GM19468 (cell line): ENCODE measurements around the gene PFDN1.
"Not testable (repeated sequence)": the region's sequence is repeated elsewhere in the genome, so short reads cannot be mapped to it uniquely, and the experiment has no call there.

Source experiments
- ATAC-seq: cut with Tn5 transposase; IDR thresholded peaks from one replicate; pipeline ENCODE4 v1.9.1; 2021; ENCODE audit warnings: mild to moderate bottlenecking, moderate library complexity, moderate number of reproducible peaks; ENCODE audit not compliant: unreplicated experiment; ENCODE audit errors: extremely low read depth

Gene PFDN1

DNA sequence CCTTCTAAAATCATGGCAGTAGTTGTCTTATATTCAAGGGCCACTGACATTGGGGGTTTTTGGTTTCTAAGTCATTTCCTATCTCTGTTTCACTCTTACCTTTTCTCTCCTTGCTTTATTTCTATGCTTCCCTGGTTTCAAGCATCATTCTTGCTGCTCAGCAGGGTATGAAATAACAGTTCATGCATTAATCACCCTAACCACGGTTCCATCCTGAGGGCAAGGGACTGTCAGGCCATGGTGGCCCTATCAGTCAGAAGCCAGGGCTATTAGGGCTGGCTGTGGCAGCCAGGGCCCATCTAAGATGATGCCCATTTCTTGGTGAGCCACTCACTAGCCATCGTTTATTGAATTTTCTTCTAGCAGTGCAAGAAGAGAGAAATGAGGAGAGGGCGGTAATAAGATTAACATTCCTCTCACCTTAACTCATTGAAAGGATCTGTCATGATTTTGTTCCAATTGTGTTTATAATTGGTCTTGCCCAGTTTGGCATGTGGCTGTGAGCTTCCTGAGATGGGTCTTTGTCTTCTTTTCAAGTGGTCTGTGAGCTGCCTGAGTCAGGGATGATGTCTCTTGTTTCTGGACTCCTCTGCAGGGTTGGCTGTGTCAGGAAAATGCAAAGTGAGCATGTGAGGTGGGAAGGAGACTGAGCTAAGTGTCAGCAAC, 82.7 kb downstream of the PFDN1 start:
- no peak for ATAC-seq

- ATAC-seq, result no peak
Observed at GRCh38 chr5:140219068-140219991, 83.6 kb downstream of the PFDN1 start.

DNA sequence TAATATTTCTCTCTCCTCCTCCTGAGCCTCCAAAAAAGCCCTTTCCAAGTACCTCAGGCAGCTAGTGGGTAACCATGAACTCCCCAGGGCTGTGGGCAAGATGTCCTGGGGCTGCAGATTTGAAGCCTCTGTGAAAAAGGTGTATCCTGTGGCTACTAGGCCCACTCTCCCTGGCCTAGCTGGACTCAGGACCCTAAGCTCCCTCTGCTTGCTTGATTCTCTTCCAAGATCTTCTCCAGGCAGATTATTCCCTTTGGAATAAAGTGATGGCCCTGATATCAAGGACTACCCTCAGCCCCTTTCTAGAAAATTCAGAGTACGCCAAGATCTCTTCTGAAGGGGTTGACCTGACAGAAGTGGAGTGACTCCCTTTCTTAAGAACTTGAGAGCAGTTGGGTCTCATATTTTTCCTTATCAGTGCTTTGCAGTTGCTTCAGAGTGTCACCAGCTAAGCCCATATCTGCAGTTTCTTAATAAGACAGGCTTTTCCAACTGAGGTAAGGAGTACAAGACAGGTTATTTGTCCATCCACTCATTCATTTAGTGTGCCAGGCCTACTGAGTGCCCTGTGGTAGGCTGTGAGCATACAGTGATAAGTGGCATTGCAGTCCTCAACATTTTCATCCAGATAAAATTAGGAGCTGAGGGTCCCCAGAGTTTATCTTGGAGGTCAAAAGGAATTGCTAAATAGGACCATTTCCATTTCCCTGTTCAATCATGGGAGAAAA, 85.4 kb downstream of the PFDN1 start:
- ATAC-seq, result no peak

- ATAC-seq, result no peak
Observed at GRCh38 chr5:140216478-140217074, 86.3 kb downstream of the PFDN1 start.

- no peak for ATAC-seq
Observed at GRCh38 chr5:140215276-140215675, 87.6 kb downstream of the PFDN1 start.

- ATAC-seq, result no peak
Observed at GRCh38 chr5:140214831-140215230, 88.1 kb downstream of the PFDN1 start.

GRCh38 chr5:140213370-140213983, 89.4 kb downstream of the PFDN1 start:
- ATAC-seq, result no peak

DNA sequence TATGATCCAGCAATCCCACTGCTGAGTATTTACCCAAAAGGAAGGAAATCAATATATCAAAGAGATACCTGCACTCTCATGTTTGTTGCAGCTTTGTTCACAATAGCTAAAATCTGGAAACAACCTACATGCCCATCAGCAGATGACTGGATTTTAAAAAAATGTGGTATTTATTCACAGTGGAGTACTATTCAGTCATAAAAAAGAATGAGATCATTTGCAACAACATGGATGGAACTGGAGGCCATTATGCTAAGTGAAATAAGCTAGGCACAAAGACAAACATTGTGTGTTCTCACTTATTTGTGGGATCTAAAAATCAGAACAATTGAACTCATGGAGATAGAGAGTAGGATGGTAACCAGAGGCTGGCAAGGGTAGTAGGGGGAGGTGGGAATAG, 94.8 kb downstream of the PFDN1 start:
- ATAC-seq, result no peak

DNA sequence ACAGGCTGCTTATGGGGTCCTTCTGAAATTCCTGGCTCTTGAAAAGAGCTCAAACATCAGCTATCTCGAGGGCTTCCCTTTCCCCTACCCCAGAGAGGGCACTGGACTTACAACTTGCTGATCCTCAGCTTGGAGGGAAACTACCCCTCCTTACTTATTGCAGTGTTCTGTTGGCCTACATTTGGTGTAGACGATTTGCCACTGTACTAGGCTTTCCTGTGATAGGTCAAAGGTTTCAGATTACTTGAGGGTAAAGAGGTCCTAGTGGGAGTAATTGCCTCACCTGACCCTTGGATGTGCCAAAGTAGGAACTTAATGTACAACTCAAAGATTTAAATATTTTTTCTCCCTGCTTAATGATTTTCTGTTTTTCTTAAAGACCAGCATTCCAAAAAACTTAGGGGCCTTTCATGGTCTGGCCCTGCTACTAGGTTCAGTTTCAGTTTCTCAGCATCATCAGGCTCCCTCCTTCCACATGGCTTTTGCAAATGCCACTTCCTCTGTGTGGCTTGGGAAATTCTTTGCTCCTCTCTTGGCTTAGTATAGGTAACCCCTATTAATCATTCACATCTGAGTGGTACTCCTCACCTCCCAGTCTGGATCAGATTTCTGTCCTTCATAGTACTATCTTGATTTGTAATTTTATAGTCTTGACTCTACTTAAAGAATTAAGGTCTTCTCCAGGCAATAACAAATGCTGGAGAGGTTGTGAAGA, 95.5 kb downstream of the PFDN1 start:
- no peak for ATAC-seq

GRCh38 chr5:140205952-140206351, 96.9 kb downstream of the PFDN1 start:
- no peak for ATAC-seq

DNA sequence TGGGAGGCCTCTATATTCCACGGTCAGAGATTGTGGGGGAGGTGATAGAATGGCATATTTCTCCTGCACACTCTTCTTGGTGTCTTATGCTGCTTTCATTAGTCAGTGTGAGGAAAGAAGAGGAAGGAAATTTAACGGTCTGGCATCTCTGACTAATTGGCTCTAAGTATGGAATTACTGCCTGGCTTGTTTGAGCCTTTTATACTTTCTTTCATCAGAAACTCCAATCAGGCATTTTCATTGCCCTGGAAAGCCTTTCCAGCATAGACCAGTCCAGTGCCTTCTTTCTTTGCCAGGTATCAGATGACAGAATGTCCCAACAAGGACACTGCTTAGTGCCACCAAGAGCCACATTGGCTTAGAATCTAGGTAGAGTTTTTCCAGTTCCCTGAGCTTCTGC, 97.7 kb downstream of the PFDN1 start:
- no peak for ATAC-seq

DNA sequence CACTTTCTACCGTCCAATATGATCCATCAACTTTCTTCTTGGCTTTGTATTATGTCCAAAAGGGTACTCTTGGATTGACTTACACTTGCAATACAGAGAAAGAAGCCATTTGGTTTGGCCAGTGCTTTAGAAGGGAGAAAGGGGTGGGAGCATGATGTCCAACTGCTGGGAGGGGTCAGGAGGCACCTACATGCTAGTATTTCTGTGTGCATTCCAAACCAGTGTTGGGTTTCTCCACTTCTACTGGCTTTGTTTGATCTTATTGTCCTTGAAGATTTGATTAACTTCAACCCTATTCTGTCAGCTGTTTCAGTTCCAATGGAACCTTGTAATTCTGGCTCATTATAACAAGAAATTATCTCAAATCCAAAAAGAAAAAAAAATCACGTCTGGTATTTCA, 100.3 kb downstream of the PFDN1 start:
- no peak for ATAC-seq

DNA sequence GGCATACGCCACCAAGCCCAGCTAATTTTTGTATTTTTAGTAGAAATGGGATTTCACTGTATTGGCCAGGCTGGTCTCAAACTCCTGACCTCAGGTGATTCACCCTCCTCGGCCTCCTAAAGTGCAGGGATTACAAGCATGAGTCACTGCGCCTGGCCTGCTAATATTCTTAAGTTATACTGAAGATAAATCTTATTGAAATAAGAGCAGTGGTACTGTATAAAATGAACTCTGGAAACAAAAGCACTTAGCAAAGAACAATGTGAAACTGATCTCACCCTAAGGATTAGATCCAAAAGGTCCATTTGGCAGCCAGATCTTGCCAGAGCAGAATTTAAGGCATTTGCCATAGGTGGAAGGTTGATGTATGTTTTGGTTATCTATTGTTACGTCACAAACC, 100.8 kb downstream of the PFDN1 start:
- ATAC-seq, result no peak

DNA sequence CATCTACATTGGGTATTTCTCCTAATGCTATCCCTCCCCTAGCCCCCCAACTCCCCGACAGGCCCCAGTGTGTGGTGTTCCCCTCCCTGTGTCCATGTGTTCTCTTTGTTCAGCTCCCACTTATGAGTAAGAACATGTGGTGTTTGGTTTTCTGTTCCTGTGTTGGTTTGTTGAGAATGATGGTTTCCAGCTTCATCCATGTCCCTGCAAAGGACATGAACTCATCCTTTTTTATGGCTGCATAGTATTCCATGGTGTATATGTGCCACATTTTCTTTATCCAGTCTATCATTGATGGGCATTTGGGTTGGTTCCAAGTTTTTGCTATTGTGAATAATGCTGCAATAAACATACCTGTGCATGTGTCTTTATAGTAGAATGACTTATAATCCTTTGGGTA, 104.0 kb downstream of the PFDN1 start:
- ATAC-seq, result not testable (repeated sequence)

DNA sequence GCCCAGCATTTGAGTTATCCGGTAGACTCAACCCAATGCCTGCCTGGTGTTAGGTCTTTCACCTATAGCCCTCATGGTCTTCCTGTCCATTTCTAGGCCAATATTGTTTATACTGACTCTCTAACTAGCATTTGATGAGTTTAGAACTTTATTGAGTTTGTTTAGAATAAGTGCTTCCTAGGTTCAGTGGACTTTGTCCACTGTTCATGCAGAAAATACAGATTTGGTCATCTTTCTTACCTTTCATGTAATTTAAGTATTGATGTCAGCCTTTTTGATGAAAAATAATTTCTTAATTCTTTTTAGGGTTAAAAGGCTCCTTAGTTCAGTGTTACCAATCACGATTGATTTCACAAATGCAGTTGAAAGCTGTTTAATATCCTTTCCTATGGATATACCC, 105.9 kb downstream of the PFDN1 start:
- ATAC-seq, result no peak

GRCh38 chr5:140196115-140196814, 106.6 kb downstream of the PFDN1 start:
- no peak for ATAC-seq
